Neural cell (in vitro differentiated cells): ENCODE data around the gene ENTREP1. TPM values are rescaled to one million over a fixed set of nuclear protein-coding genes. Genes with fewer than 3 reads are reported as not detected.

Experiments used
- H2AFZ ChIP-seq: fragments of 200-600, 300-800 bp; sonication (generic), shearing (Covaris generic); 2 replicates; pipeline ENCODE4 v1.6.0; 2014; ENCODE audit warnings: low read depth, mild to moderate bottlenecking, antibody characterized with exemption, low read length, moderate library complexity
- H3F3A ChIP-seq: fragments of 200-600 bp; shearing (Covaris generic); 2 replicates; pipeline ENCODE4 v1.6.1; 2016; ENCODE audit warnings: mild to moderate bottlenecking, moderate library complexity, mixed read lengths, antibody characterized with exemption, low read length; ENCODE audit not compliant: insufficient read depth, poor library complexity, severe bottlenecking
- H3K27ac ChIP-seq: fragments of 200-600, 300-800 bp; sonication (generic), shearing (Covaris generic); 2 replicates; pipeline ENCODE4 v1.5.1; 2014; ENCODE audit warnings: mild to moderate bottlenecking, low read length, moderate library complexity
- H3K27me3 ChIP-seq: fragments of 300-800, 200-600 bp; sonication (generic), shearing (Covaris generic); 2 replicates; pipeline ENCODE4 v1.6.0; 2014; ENCODE audit warnings: mild to moderate bottlenecking, low read depth, low read length, moderate library complexity; ENCODE audit not compliant: insufficient read depth
- H3K36me3 ChIP-seq: fragments of 300-800, 200-600 bp; sonication (generic), shearing (Covaris generic); 2 replicates; pipeline ENCODE4 v1.5.1; 2014; ENCODE audit warnings: mild to moderate bottlenecking, antibody characterized with exemption, low read length, moderate library complexity; ENCODE audit not compliant: insufficient read depth
- H3K4me2 ChIP-seq: fragments of 300-800, 200-600 bp; sonication (generic), shearing (Covaris generic); 2 replicates; pipeline ENCODE4 v1.6.0; 2014; ENCODE audit warnings: mild to moderate bottlenecking, low read length
- H3K4me3 ChIP-seq: fragments of 300-800, 200-600 bp; sonication (generic), shearing (Covaris generic); 2 replicates; pipeline ENCODE4 v1.5.1; 2014; ENCODE audit warnings: mild to moderate bottlenecking, low read length, moderate library complexity
- H3K79me2 ChIP-seq: fragments of 200-600 bp; shearing (Covaris generic); replicated peaks from 2 replicates; pipeline ENCODE4 v1.6.0; 2014; ENCODE audit warnings: mild to moderate bottlenecking, low read length, moderate library complexity; ENCODE audit not compliant: insufficient read depth
- H3K9ac ChIP-seq: fragments of 300-800, 200-600 bp; sonication (generic), shearing (Covaris generic); 2 replicates; pipeline ENCODE4 v1.6.1; 2016; ENCODE audit warnings: mild to moderate bottlenecking, low read length, mixed read lengths
- H3K9me2 ChIP-seq: fragments of 200-600 bp; shearing (Covaris generic); 2 replicates; pipeline ENCODE4 v1.6.1; 2016; ENCODE audit warnings: mild to moderate bottlenecking, low read length, mixed read lengths; ENCODE audit not compliant: insufficient read depth
- H3K9me3 ChIP-seq: fragments of 200-600, 300-800 bp; sonication (generic), shearing (Covaris generic); 2 replicates; pipeline ENCODE4 v1.6.1; 2016; ENCODE audit warnings: mild to moderate bottlenecking, mixed run types, low read length, moderate library complexity, mixed read lengths
- H4K20me1 ChIP-seq: fragments of 200-600 bp; shearing (Covaris generic); 2 replicates; pipeline ENCODE4 v1.6.1; 2016; ENCODE audit warnings: mild to moderate bottlenecking, mixed run types; ENCODE audit not compliant: insufficient read depth
- CTCF ChIP-seq: fragments of 450-650 bp; IDR thresholded peaks from 2 replicates; pipeline ENCODE4 v1.5.1; 2014; ENCODE audit warnings: antibody characterized with exemption, mild to moderate bottlenecking, moderate library complexity; ENCODE audit not compliant: poor library complexity, severe bottlenecking
- EP300 ChIP-seq: fragments of 450-650 bp; conservative IDR thresholded peaks from 2 replicates; pipeline ENCODE4 v1.6.1; 2014; ENCODE audit warnings: antibody characterized with exemption, mild to moderate bottlenecking, moderate library complexity; ENCODE audit not compliant: poor library complexity, severe bottlenecking
- EZH2 ChIP-seq: fragments of 200-600, 300-800 bp; shearing (Covaris generic), sonication (generic); IDR thresholded peaks from 2 replicates; pipeline ENCODE4 v1.6.1; 2014; ENCODE audit warnings: antibody characterized with exemption, low read length, borderline replicate concordance, mild to moderate bottlenecking; ENCODE audit not compliant: insufficient read depth, poor library complexity, severe bottlenecking
- MXI1 ChIP-seq: fragments of 450-650 bp; conservative IDR thresholded peaks from 2 replicates; pipeline ENCODE4 v1.6.1; 2014; ENCODE audit warnings: antibody characterized with exemption, mild to moderate bottlenecking; ENCODE audit not compliant: poor library complexity, severe bottlenecking
- POLR2AphosphoS5 ChIP-seq: IDR thresholded peaks from 2 replicates; pipeline ENCODE4 v1.6.1; 2012
- RAD21 ChIP-seq: fragments of 450-650 bp; conservative IDR thresholded peaks from 2 replicates; pipeline ENCODE4 v1.6.1; 2014; ENCODE audit warnings: antibody characterized with exemption, mild to moderate bottlenecking, moderate library complexity
- REST ChIP-seq: IDR thresholded peaks from 2 replicates; pipeline ENCODE4 v1.6.1; 2012; ENCODE audit warnings: borderline replicate concordance
- SMC3 ChIP-seq: fragments of 450-650 bp; conservative IDR thresholded peaks from 2 replicates; pipeline ENCODE4 v1.6.1; 2014; ENCODE audit warnings: antibody characterized with exemption, mild to moderate bottlenecking, moderate library complexity; ENCODE audit not compliant: poor library complexity
- TAF1 ChIP-seq: IDR thresholded peaks from 2 replicates; pipeline ENCODE4 v1.6.1; 2012; ENCODE audit warnings: low read depth
- polyA plus RNA-seq: library from polyadenylated mRNA; depleted of rRNA; stranded (reverse); fragments of >200 nt; gene quantifications from 2 replicates; pipeline ENCODE4 v1.2.3, GENCODE V29; 2014

Gene ENTREP1
- polyA plus RNA-seq, 1 donor from 2014 or later: 2.0 TPM

- H2AFZ ChIP-seq: no peak overlapping the region
- TF ChIP-seq SMC3 (no peak), MXI1 (no peak), REST (no peak), EZH2 (no peak), CTCF (no peak), POLR2AphosphoS5 (no peak), RAD21 (no peak), TAF1 (no peak), EP300 (no peak)
- H3K4me2 ChIP-seq: no peak overlapping the region
- H3K9me3 ChIP-seq: no peaks in the 10 kb centered on the region
- no peak overlapping the region for H3K4me3 ChIP-seq
- H3K27me3 ChIP-seq: no peaks in the 10 kb centered on the region
- no peak overlapping the region for H3K9ac ChIP-seq
- no peak overlapping the region for H3K27ac ChIP-seq
- no peaks in the 10 kb centered on the region for H4K20me1 ChIP-seq
- H3K9me2 ChIP-seq: no peaks in the 10 kb centered on the region
- H3F3A ChIP-seq: no peaks in the 10 kb centered on the region
- H3K36me3 ChIP-seq: no peaks in the 10 kb centered on the region
- no peaks in the 10 kb centered on the region for H3K79me2 ChIP-seq
These were observed 32.9 kb upstream of the ENTREP1 start for GRCh38 chr9:69292078-69292477.

GRCh38 chr9:69293156-69293555 lies 31.9 kb upstream of the ENTREP1 start:
- no peak for TF ChIP-seq SMC3
- TF ChIP-seq EP300: no peak
- no peak for TF ChIP-seq TAF1
- TF ChIP-seq MXI1: no peak
- TF ChIP-seq REST: no peak
- TF ChIP-seq CTCF: no peak
- TF ChIP-seq EZH2: no peak
- TF ChIP-seq RAD21: no peak
- TF ChIP-seq POLR2AphosphoS5: no peak
- H3F3A ChIP-seq: no peaks in the 10 kb centered on the region
- H3K4me3 ChIP-seq: no peak overlapping the region
- no peaks in the 10 kb centered on the region for H4K20me1 ChIP-seq
- no peaks in the 10 kb centered on the region for H3K9me3 ChIP-seq
- no peaks in the 10 kb centered on the region for H3K79me2 ChIP-seq
- no peaks in the 10 kb centered on the region for H3K9me2 ChIP-seq
- no peak overlapping the region for H3K27ac ChIP-seq
- no peaks in the 10 kb centered on the region for H3K36me3 ChIP-seq
- no peak overlapping the region for H3K4me2 ChIP-seq
- no peak overlapping the region for H3K9ac ChIP-seq
- H3K27me3 ChIP-seq: no peaks in the 10 kb centered on the region
- no peak overlapping the region for H2AFZ ChIP-seq
